Bronchial epithelial cell (primary cell): Measurements from ENCODE around the gene MPPE1. TPM values are rescaled to one million over a fixed set of nuclear protein-coding genes. Genes with fewer than 3 reads are reported as not detected.

Source experiments
- DNase-seq: peaks from one replicate; pipeline ENCODE4 v3.0.0-alpha.2; 2010; ENCODE audit warnings: low read depth
- FAIRE-seq: peaks from 2 replicates; lab custom pipeline; 2011; peaks lifted over from hg19 to GRCh38; lab: Jason Lieb, UNC
- H3K27me3 ChIP-seq: 2 replicates; pipeline ENCODE4 v1.5.1; 2011; ENCODE audit warnings: low read length; ENCODE audit not compliant: control insufficient read depth, insufficient read depth
- H3K36me3 ChIP-seq: 2 replicates; pipeline ENCODE4 v1.5.1; 2011; ENCODE audit warnings: low read length; ENCODE audit not compliant: control insufficient read depth, insufficient read depth
- H3K4me3 ChIP-seq: 2 replicates; pipeline ENCODE4 v1.5.1; 2011; ENCODE audit warnings: mild to moderate bottlenecking, low read depth, low read length, control low read depth
- total RNA-seq: library from RNA; depleted of rRNA; stranded (reverse); fragments of >200 nt; gene quantifications from 2 replicates; pipeline ENCODE4 v1.2.1, GENCODE V29; 2014
- TF ChIP-seq, protein P1 (sequence below): IDR thresholded peaks from 2 replicates; pipeline ENCODE4 v1.5.1; 2011; ENCODE audit warnings: mild to moderate bottlenecking, moderate library complexity, low read length, control low read depth, inconsistent platforms; ENCODE audit not compliant: insufficient read depth, severe bottlenecking

The MPPE1 gene
- total RNA-seq, 1 donor from 2014 or later = 22.1 TPM

- H3K27me3 ChIP-seq = no peaks in the 10 kb centered on the region
- TF ChIP-seq, protein P1, sequence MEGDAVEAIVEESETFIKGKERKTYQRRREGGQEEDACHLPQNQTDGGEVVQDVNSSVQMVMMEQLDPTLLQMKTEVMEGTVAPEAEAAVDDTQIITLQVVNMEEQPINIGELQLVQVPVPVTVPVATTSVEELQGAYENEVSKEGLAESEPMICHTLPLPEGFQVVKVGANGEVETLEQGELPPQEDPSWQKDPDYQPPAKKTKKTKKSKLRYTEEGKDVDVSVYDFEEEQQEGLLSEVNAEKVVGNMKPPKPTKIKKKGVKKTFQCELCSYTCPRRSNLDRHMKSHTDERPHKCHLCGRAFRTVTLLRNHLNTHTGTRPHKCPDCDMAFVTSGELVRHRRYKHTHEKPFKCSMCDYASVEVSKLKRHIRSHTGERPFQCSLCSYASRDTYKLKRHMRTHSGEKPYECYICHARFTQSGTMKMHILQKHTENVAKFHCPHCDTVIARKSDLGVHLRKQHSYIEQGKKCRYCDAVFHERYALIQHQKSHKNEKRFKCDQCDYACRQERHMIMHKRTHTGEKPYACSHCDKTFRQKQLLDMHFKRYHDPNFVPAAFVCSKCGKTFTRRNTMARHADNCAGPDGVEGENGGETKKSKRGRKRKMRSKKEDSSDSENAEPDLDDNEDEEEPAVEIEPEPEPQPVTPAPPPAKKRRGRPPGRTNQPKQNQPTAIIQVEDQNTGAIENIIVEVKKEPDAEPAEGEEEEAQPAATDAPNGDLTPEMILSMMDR = no peak
- H3K36me3 ChIP-seq = peaks cover 10% of the 10 kb centered on the region
- FAIRE-seq = no peak
- DNase-seq = no peak
- no peak overlapping the region for H3K4me3 ChIP-seq
These were observed 25.5 kb downstream of the MPPE1 start for GRCh38 chr18:11882636-11883035.

GRCh38 chr18:11880586-11881304 is 27.4 kb downstream of the MPPE1 start:
- DNase-seq (no peak), FAIRE-seq (no peak)
- TF ChIP-seq, protein P1 = no peak
- Histone ChIP-seq H3K36me3 (peaks cover 4% of the 10 kb centered on the region), H3K4me3 (no peak overlapping the region), H3K27me3 (no peaks in the 10 kb centered on the region)

GRCh38 chr18:11877497-11878135 is 30.5 kb downstream of the MPPE1 start:
- TF ChIP-seq, protein P1 = no peak
- H3K4me3 ChIP-seq = no peak overlapping the region
- DNase-seq (no peak), FAIRE-seq (no peak)
- H3K36me3 ChIP-seq = peaks cover 4% of the 10 kb centered on the region
- H3K27me3 ChIP-seq = no peaks in the 10 kb centered on the region

GRCh38 chr18:11874676-11875075 is 33.4 kb downstream of the MPPE1 start:
- FAIRE-seq (no peak), DNase-seq (no peak)
- TF ChIP-seq, protein P1 = no peak

GRCh38 chr18:11873670-11874340 is 34.3 kb downstream of the MPPE1 start:
- no peaks in the 10 kb centered on the region for H3K27me3 ChIP-seq
- no peak for DNase-seq
- H3K4me3 ChIP-seq = no peak overlapping the region
- TF ChIP-seq, protein P1 = no peak
- FAIRE-seq = no peak
- peaks cover 2% of the 10 kb centered on the region for H3K36me3 ChIP-seq

More at GRCh38 chr18:11874676-11875075, 33.4 kb downstream of the MPPE1 start:
- H3K4me3 ChIP-seq = no peak overlapping the region
- H3K36me3 ChIP-seq = peaks cover 2% of the 10 kb centered on the region
- no peaks in the 10 kb centered on the region for H3K27me3 ChIP-seq
